ENCODE results near the gene CGA.

Gene CGA

DNA sequence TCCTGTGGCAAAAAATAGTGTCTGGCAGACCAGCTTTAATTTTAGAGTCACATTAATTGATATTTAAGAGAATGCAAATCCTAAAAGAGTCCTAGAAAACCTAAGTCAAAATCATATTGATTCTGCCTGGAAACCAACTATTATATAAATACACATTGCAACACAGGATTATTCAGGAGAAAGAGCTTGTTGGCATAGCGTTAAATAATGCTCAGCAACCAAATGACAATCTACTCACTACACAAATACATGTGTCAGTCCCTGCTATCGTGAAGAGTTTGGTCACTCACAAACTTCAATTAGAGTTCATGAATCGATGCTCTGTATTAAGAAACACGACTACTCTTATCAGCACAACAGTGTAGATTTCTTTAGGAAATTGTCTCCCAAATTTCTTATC is 54.2 kb downstream of the CGA start:
- DNase-seq (ENCODE audit: low read depth, low spot score), result no peak
- no peak overlapping the region for H3K4me3 ChIP-seq (ENCODE audit: low read length)

Data from Jurkat, Clone E6-1 (cell line).